ENCODE measurements around the gene PEPD.

DNA sequence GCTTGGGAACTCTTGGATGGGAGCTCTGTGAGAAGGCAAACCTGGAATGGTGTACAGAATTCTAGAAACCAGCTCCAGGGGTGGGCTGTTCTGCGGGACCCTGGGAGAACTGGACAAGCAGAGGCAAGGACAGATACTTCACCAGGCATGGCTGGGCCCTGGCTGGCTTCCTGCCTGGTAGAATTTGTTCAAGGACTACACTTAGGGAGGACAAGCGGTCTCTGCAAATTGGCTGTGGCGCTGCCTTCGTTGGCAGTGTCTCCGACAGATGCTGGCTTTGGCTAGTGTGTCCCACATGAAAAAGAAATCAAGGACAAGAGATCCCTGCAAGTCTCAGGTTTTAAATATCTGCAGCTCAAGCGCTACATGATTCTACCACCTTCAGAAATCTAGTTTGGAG is 135.6 kb downstream of the PEPD start:
- TF ChIP-seq POLR2A (IDR thresholded peaks at IDR 0.05) (no peak), POLR2AphosphoS5 (IDR thresholded peaks at IDR 0.05) (no peak)
- TF ChIP-seq, protein P1, sequence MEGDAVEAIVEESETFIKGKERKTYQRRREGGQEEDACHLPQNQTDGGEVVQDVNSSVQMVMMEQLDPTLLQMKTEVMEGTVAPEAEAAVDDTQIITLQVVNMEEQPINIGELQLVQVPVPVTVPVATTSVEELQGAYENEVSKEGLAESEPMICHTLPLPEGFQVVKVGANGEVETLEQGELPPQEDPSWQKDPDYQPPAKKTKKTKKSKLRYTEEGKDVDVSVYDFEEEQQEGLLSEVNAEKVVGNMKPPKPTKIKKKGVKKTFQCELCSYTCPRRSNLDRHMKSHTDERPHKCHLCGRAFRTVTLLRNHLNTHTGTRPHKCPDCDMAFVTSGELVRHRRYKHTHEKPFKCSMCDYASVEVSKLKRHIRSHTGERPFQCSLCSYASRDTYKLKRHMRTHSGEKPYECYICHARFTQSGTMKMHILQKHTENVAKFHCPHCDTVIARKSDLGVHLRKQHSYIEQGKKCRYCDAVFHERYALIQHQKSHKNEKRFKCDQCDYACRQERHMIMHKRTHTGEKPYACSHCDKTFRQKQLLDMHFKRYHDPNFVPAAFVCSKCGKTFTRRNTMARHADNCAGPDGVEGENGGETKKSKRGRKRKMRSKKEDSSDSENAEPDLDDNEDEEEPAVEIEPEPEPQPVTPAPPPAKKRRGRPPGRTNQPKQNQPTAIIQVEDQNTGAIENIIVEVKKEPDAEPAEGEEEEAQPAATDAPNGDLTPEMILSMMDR (IDR thresholded peaks at IDR 0.05): no peak
